Right ventricle myocardium inferior (tissue), 1 donor: ENCODE measurements around the gene LILRA2. TPM values are rescaled to one million over a fixed set of nuclear protein-coding genes. Genes with fewer than 3 reads are reported as not detected.
A peak's percentile ranks its signal among the peaks of the same experiment; 100 is the strongest.
"Not testable (repeated sequence)": the region's sequence is repeated elsewhere in the genome, so short reads cannot be mapped to it uniquely, and the experiment has no call there.

Source experiments
- ATAC-seq: fragments of 200-7000 bp; cut with Tn5 transposase; one replicate; pipeline ENCODE4 v1.9.1; 2020; ENCODE audit warnings: mild to moderate bottlenecking, moderate library complexity
- DNase-seq: peaks from one replicate; pipeline ENCODE4 v3.0.0; 2021; ENCODE audit errors: missing footprints
- intact Hi-C: fragments of 100-400 bp; cut with DNase I; formaldehyde crosslinking; loops from one replicate; pipeline ENCODE4 v1.11.0; 2022
- total RNA-seq: library from RNA; stranded (reverse); fragmentation: NEBNext Ultra II Directional; extraction: Animal tissue kit (Norgen Biotek cat#: 25700); gene quantifications from one replicate; pipeline ENCODE4 v1.2.1, GENCODE V29; 2021
- donor health status: DM: no; HTN: yes; CAD: no; lungs with severe emphysema.

Gene LILRA2
- total RNA-seq, 1 donor from 2014 or later: 3.1 TPM

DNA sequence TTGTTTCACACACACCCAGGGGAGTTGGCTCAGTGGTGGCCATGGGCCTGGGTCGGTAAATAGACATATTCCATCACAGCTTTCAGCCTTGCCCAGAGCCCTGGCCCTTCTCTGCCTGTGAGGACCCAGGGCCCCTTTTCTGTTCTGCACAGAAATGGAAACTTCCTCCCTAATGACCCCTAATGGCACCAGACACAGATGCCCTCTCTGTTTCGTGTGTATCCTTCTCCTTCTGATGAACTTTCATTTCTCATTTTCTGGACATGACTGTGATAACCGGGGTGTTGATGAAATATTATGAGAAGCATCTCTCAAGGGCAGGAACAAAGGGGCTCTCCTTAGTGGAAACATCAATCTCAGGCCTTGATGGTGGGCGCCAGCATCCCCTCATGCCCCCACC, 32.6 kb downstream of the LILRA2 start:
- intact Hi-C loops: no loop called here
- ATAC-seq (peak; percentile 23), DNase-seq (no peak)

DNA sequence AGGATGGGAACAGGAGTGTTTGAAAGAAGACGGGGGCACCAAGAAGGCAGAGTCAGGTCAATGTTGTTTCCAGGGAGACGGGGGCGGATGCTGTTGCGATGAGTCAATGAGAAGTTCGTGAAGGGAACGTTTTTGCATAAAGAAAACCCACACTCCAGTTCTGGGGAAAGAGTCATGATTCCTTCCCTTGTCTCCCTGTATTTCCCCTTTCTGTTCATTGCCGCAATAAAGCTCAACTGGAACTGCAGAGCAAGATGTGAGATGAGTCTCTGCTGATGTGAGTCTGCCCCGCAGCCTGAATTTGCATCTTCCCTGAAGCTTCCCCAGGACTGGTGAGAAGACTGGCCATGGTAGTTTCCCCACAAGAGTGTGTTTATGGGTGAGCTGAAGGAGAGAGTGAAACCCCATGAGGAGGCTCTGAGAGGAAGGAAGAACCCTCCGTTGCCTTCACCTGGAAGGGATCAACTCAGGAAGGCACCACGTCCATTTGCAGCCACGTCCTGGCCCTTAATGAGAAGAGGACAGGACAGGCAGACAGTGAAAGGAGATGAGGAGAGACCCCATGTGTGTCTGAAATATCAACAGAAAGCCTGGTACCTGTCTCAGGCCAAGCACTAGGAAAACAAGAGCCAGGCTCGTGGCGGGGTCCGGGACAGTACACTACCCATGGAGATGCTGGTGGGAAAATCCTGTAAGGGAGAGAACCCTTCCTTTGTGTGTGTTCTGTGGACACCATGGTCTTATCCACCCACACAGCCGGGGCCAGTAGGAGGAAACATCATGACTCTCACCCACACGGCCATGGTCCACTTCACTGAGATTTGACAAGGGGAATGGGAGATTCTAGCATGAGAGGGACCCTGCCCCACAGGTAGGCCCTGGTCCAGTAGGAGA, 33.5 kb downstream of the LILRA2 start:
- DNase-seq: no peak
- peak; percentile 50 for ATAC-seq
- intact Hi-C loops: no loop called here

DNA sequence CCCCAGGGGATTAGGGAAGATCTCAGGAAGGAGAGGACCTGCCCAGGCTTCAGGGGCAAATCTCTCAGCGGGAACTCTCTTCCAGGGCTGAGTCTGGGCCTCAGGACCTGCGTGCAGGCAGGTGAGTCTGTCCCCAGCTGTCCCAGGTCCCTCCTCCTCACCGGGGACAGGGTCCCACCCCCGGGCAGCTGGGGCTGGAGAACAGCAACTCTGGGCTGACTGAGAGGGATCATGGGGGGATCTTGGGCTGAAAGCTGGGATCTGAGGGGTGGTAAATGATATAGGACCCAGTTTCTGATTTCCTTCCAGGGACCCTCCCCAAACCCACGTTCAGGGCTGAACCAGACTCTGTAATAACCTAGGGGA, 34.2 kb downstream of the LILRA2 start:
- DNase-seq (no peak), ATAC-seq (no peak)
- intact Hi-C loops: no loop called here

DNA sequence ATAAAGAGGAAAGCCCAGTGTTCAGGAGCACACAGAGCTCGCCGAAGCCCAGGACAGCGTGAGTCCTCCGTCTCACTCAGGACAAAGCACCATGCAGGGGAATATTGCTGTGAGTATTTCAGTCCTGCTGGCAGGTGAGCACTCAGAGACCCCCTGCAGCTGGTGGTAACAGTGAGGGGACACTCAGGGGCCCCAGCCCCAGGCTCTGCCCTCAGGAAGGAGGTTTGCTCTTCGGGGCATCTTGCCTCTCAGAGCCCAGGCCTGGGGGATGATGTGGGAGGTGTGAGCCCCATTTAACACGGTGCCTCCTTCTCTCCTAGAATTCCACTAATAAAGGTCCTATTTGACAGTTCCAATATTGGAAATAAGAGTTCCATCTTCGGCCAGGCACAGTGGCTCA, 34.6 kb downstream of the LILRA2 start:
- intact Hi-C loops: no loop called here
- DNase-seq: no peak
- no peak for ATAC-seq

DNA sequence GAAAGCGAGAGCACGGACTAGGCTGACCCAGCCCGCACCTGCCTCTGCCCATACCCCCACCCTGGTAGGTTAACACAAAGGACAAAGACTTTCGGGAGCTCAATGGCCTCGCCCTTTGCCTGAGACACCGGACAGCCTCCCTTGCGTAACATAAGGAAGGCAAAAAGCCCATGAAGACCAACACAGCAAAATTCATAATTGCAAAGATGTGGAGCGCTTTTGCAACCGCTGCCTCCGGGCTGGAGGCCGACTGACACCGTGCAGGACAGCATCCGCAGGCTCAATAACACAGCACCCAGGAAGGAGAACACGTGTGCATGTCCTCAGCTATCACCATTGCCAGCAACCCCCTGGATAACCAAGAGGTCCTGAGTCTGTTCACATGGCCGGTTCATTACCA, 35.2 kb downstream of the LILRA2 start:
- intact Hi-C loops: no loop called here
- ATAC-seq (no peak), DNase-seq (no peak)

DNA sequence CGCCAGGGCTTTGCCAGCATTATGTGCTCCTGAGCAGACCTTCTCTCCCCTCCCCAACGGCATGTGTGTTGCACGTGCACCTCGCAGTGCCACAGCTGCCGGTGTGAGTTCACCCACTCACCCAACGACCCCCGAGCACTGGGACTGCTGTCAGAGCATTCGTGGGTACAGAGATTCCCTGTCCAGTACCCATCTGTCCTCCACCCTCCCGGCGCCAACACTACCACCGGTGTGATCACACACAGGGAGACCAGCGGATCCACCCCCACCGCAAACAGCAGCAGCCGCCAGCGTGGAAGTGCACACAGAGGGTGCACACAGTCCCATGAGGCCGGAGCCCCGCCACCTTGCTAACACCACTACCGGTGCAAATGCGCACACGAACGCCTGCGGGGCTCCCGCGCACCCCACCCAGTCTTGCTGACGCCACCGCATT, 35.8 kb downstream of the LILRA2 start:
- DNase-seq: no peak
- intact Hi-C loops: no loop called here

DNA sequence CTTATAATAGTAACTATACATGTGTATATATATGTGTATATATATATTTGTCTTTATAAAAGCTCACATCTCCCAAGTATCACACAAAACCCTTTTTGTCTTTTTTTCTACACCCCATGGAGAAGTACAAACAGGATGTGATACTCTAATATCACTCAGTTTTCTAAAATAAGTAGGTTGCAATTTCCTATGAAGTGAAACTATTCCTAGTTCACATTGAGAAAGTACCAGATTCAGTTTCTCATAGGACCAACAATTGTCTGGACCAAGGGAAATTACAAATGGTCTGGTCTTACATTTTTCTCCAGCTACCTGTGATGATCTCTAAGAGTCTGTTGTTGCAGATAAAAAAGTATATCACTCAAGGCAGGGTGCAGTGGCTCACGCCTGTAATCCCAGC, 38.8 kb downstream of the LILRA2 start:
- no peak for DNase-seq
- no peak for ATAC-seq
- intact Hi-C loops: no loop called here

More for the DNA sequence above, 35.8 kb downstream of the LILRA2 start:
- ATAC-seq: no peak

DNA sequence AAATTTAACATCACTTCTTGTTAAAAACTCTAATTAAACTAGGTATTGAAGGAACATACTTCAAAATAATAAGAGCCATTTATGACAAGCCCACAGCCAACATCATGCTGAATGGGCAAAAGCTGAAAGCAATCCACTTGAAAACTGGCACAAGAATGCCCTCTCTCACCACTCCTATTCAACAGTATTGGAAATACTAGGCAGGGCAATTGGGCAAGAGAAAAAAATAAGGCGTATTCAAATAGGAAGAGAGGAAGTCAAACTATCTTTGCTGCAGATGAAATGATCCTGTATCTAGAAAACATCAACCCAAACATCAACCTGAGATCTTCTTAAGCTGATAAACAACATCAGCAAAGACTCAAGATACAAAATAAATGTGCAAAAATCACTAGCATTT, 41.1 kb downstream of the LILRA2 start:
- DNase-seq (no peak), ATAC-seq (no peak)
- intact Hi-C loops: no loop called here

DNA sequence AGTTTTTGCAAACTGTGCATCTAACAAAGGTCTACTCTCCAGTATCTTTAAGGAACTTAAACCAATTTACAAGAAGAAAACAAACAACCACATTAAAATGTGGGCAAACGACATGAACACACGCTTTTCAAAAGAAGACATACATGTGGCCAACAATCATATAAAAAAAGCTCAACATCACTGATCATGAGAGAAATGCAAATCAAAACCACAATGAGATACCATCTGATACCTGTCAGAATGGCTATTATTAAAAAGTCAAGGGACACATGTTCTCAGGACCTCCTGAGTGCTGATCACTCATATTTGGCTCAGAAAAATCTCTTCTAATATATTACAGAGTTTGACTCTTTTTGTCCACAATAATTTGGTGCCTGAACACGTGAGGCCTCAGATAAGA, 42.5 kb downstream of the LILRA2 start:
- ATAC-seq (no peak), DNase-seq (no peak)
- intact Hi-C loops: no loop called here

DNA sequence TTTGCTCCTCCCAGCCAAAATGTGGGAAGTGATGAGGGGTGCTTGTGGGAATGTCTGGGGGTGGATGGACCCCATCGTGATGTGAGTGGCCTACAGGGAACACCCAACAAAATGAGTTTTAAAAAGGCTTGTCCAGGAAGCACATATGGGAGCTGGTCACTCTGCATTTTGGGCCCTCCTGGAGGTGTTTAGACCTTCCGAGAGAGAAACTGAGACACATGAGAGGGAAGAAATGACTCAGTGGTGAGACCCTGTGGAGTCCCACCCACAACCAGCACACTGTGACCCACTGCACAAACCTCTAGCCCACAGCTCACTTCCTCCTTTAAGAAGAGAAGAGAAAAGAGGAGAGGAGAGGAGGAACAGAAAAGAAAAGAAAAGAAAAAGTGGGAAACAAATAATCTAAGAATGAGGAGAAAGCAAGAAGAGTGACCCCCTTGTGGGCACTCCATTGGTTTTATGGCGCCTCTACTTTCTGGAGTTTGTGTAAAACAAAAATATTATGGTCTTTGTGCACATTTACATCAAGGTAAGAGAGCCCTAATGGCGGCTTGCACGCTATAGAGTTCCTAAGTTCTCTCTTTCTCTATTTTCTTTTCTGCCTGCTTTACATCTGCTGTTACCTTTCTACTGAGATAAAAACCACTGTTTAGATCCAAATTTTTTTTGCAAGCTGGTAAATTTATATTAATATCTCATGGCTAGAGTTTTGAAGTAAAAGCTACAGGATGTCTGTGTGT, 43.4 kb downstream of the LILRA2 start:
- ATAC-seq (no peak), DNase-seq (no peak)
- intact Hi-C loops: no loop called here

DNA sequence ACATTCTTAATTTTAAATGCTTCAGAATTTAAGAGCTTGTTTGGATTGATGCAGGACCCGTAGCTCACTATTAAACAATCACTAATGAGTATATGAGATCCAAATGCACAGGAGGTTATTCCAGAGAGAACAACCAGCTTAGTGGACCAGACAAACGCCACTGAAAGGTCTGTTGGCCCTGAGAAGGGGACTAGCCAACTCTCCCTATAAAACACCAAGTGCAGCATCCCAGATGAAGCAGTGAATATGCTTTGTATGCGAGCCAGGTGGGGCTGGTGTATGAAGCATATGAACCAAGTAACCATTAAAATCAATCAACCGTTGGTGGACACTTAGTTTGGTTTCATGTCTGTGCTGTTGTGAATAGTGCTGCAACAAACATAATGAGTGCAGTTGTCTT, 46.9 kb downstream of the LILRA2 start:
- DNase-seq (no peak), ATAC-seq (no peak)
- intact Hi-C loops: no loop called here

DNA sequence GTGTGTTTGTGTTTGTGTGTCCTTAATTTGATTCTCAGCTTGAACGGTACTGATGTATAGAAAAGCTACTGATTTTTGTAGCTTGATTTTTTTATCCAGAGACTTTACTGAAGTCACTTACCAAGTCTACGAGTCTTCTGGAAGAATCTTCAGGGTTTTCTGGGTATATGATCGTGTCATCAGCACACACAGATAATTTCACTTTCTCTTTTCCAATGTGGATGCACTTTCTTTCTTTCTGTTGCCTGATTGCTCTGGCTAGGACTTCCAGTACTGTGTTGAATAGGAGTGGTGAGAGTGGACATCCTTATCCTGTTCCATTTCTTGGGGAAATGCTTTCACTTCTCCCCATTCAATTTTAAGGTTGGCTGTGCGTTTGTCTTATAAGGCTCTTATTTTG, 48.8 kb downstream of the LILRA2 start:
- DNase-seq (no peak), ATAC-seq (no peak)
- intact Hi-C loops: no loop called here

DNA sequence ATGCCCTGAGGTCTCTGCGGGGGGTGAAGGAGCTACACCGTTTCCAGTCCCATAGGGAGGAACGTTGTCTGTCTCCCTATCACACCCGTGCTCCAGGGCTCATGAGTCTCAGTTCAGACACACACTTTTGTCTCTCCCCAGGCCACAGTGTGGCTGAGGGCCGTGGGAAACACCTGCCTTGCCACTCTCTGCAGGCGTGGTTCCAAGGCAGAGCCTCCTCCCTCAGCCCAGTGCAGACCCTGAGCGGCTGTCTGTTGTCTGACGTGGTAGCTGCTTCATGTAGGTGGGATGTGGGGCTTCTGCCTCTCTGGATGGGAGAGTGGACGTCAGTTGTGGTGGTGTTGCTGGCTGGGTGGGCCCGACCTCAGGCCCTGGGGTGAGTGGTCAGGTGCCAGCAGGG, 50.6 kb downstream of the LILRA2 start:
- ATAC-seq, DNase-seq, intact Hi-C loops: not testable (repeated sequence)

DNA sequence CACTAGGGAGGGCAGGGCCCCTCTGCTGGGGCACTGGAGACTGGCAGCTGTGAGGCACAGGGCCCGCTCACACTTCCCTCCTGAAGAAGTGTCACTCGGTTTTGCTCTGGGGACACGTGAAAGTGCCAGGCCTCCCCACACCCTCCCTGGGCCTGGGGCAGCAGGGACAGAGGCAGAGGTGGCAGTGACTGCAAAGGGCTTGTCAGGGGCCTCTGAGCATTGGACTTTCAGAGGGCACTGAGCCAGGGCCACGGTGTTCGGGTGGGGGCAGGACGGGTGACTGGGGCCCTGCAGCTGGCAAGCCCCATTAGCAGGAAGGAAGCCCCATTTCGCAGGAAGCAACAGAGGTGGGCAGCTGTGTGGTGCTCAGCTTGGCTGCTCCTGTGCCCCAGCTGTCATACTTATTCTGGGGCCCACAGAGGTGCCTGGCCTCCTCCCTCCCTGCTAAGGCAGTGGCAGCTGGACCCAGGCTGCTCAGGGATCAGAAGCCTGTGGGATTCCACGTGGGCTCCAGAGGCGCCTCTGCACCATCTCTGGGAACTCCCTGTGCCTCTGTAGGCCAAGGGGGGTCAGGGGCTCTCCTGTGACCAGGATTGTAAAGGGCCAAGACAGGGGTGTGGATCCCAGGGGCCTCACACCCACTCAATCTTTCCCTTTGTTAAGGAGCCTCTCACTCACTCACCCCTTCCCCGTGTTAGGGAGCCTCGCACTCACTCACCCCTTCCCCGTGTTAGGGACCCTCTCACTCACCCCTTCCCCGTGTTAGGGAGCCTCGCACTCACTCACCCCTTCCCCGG, 51.5 kb downstream of the LILRA2 start:
- intact Hi-C loops, DNase-seq, ATAC-seq: not testable (repeated sequence)

DNA sequence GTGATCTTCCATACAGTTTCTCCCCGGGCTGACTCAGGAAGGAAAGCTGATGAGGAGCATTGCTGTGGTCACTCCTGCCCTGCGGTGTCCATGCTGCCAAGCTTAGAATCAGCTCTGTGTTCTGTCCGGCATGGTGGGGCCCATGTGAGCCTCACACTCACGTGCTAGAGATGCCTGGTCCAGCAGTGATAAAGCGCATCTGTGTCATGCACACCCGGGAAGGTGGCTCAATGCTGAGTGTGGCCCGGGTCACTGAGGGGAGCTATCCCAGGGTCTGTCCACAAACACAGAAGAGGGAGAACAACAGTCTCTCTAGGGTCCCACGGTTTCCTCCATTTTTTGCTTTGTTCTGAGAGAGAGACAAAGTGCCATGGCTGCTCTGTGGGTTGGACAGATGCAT, 53.2 kb downstream of the LILRA2 start:
- intact Hi-C loops: no loop called here
- no peak for DNase-seq
- ATAC-seq: no peak

DNA sequence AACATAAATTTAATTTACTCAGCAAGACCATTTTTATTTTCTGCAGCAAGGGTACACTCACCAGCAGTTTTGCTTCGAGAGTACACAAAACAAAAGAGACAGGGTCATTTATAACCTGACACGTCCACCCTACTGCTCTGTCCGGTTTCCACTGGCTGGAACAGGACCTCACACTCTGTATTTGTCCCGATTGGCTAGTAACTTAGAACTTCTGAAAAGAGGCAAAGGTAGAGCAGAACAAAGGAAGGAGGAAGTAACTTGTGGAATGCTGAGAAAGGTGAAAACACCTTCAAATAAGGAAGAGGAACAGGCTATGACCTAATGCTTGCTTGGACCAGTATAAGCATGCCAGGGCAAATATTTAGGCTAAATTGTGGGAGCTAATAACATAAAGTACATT, 54.3 kb downstream of the LILRA2 start:
- intact Hi-C loops: not testable (repeated sequence)

DNA sequence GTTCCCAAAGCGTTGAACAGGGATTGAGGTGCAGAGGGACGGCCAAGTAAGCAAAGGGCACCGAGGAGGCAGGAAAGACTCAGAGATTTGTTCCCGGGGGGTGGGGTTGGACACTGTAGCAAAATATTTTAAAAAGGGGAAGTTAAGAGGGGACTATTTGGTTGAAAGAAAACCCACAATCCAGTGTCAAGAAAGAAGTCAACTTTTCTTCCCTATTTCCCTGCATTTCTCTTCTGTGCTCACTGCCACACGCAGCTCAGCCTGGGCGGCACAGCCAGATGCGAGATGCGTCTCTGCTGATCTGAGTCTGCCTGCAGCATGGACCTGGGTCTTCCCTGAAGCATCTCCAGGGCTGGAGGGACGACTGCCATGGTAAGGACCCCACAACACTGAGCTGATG, 56.7 kb downstream of the LILRA2 start, which contains the start of gene LILRB1:
LILRB1 (plus strand) TSS at position 223 of the 400 bp plus-strand sequence. CDS start 590 bp downstream, outside the sequence.
- peak; percentile 52 for ATAC-seq
- peak; percentile 78 for DNase-seq
- intact Hi-C loops: not testable (repeated sequence)

More for the DNA sequence above, 54.3 kb downstream of the LILRA2 start:
- DNase-seq, ATAC-seq: not testable (repeated sequence)

DNA sequence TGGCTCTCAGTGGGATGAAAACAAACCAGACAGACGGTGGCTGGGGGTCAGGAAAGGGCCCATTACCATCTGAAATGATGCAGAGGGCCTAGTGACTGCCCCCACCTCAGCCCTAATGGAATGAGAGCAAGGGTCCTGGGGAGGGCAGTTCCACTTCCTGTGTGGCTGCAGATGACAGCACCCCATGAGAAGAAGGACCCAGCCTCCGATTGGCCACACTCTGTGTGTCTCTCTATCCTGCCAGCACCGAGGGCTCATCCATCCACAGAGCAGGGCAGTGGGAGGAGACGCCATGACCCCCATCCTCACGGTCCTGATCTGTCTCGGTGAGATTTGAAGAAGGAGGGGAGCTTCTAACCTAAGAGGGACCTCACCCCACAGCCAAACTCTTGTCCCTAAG, 57.2 kb downstream of the LILRA2 start:
- ATAC-seq (peak; percentile 39), DNase-seq (no peak)
- intact Hi-C loops: no loop called here
